WTC11 (cell line): Measurements from ENCODE around the gene UBXN10. TPM values are rescaled to one million over a fixed set of nuclear protein-coding genes. Genes with fewer than 3 reads are reported as not detected.

ENCODE experiments used
- ATAC-seq: fragments of 200-7000 bp; cut with Tn5 transposase; 2 replicates; pipeline ENCODE4 v1.10.0; 2021; ENCODE audit warnings: mild to moderate bottlenecking, moderate library complexity
- CTCF ChIA-PET: fragments of 300-600 bp; sonication (Branson Sonifier 250); formaldehyde crosslinking; loops from one replicate; lab custom pipeline; 2021; ENCODE audit warnings: antibody characterized with exemption; lab: Charles Lee
- POLR2A ChIA-PET: fragments of 350-600 bp; sonication (Branson Sonifier 250); formaldehyde crosslinking; loops from one replicate; lab custom pipeline; 2021; ENCODE audit warnings: antibody characterized with exemption; lab: Charles Lee
- DNase-seq: peaks from one replicate; pipeline ENCODE4 v3.0.0; 2021; ENCODE audit warnings: low spot score
- H3K27ac Mint-ChIP-seq: 2 replicates; pipeline ENCODE4 v1.8.0; 2021; ENCODE audit warnings: mixed read lengths
- H3K27me3 Mint-ChIP-seq: 2 replicates; pipeline ENCODE4 v1.8.0; 2021; ENCODE audit warnings: low read depth, mild to moderate bottlenecking, moderate library complexity, mixed read lengths
- H3K36me3 Mint-ChIP-seq: 2 replicates; pipeline ENCODE4 v1.8.0; 2021; ENCODE audit warnings: mixed read lengths
- H3K4me1 Mint-ChIP-seq: 2 replicates; pipeline ENCODE4 v1.8.0; 2022; ENCODE audit warnings: mixed read lengths
- H3K4me3 Mint-ChIP-seq: 2 replicates; pipeline ENCODE4 v1.8.0; 2021; ENCODE audit warnings: mild to moderate bottlenecking, moderate library complexity, mixed read lengths
- H3K9me3 Mint-ChIP-seq: 2 replicates; pipeline ENCODE4 v1.8.0; 2021; ENCODE audit warnings: mixed read lengths
- CREB1 ChIP-seq: sonication (generic); formaldehyde crosslinking; IDR thresholded peaks from 2 replicates; pipeline ENCODE4 v1.8.0; 2023; ENCODE audit warnings: mild to moderate bottlenecking, missing genetic modification reagents
- CREM ChIP-seq: sonication (generic); formaldehyde crosslinking; IDR thresholded peaks from 2 replicates; pipeline ENCODE4 v1.8.1; 2022; ENCODE audit warnings: mild to moderate bottlenecking, missing genetic modification reagents, moderate library complexity
- ESRRA ChIP-seq: sonication (generic); formaldehyde crosslinking; IDR thresholded peaks from 2 replicates; pipeline ENCODE4 v1.8.1; 2022; ENCODE audit warnings: mild to moderate bottlenecking, missing genetic modification reagents, borderline replicate concordance
- ETV6 ChIP-seq: sonication (generic); formaldehyde crosslinking; IDR thresholded peaks from 2 replicates; pipeline ENCODE4 v1.8.1; 2022; ENCODE audit warnings: mild to moderate bottlenecking, missing genetic modification reagents
- GABPB1 ChIP-seq: sonication (generic); formaldehyde crosslinking; IDR thresholded peaks from 2 replicates; pipeline ENCODE4 v1.8.1; 2023; ENCODE audit warnings: mild to moderate bottlenecking, missing genetic modification reagents
- NFE2L1 ChIP-seq: sonication (generic); formaldehyde crosslinking; IDR thresholded peaks from 2 replicates; pipeline ENCODE4 v1.8.1; 2023; ENCODE audit warnings: missing genetic modification reagents
- NR2C2 ChIP-seq: sonication (generic); formaldehyde crosslinking; IDR thresholded peaks from 2 replicates; pipeline ENCODE4 v1.8.0; 2022; ENCODE audit warnings: mild to moderate bottlenecking, missing genetic modification reagents
- OVOL2 ChIP-seq: fragments of 250-450 bp; sonication (Bioruptor Pico); IDR thresholded peaks from 2 replicates; pipeline ENCODE4 v1.9.0; 2021; ENCODE audit warnings: mild to moderate bottlenecking, borderline replicate concordance
- SP1 ChIP-seq: sonication (generic); formaldehyde crosslinking; conservative IDR thresholded peaks from 2 replicates; pipeline ENCODE4 v1.8.1; 2022; ENCODE audit warnings: missing genetic modification reagents
- TCF7 ChIP-seq: sonication (generic); formaldehyde crosslinking; IDR thresholded peaks from 2 replicates; pipeline ENCODE4 v1.8.0; 2022; ENCODE audit warnings: mild to moderate bottlenecking, low read depth, missing genetic modification reagents, moderate library complexity
- ZNF232 ChIP-seq: sonication (generic); formaldehyde crosslinking; IDR thresholded peaks from 2 replicates; pipeline ENCODE4 v1.8.0; 2022; ENCODE audit warnings: mild to moderate bottlenecking, missing genetic modification reagents
- total RNA-seq: library from RNA; stranded (reverse); gene quantifications from 3 replicates; pipeline ENCODE4 v1.2.3, GENCODE V29; 2021
- TF ChIP-seq, protein P1 (sequence below): sonication (generic); formaldehyde crosslinking; IDR thresholded peaks from 2 replicates; pipeline ENCODE4 v1.8.1; 2022; ENCODE audit warnings: mild to moderate bottlenecking, missing genetic modification reagents, moderate library complexity, borderline replicate concordance
- TF ChIP-seq, protein P2 (sequence below): sonication (generic); formaldehyde crosslinking; IDR thresholded peaks from 2 replicates; pipeline ENCODE4 v1.8.1; 2022; ENCODE audit warnings: missing genetic modification reagents, borderline replicate concordance
- TF ChIP-seq, protein P3 (sequence below): sonication (generic); formaldehyde crosslinking; IDR thresholded peaks from 2 replicates; pipeline ENCODE4 v1.8.0; 2022; ENCODE audit warnings: mild to moderate bottlenecking, missing genetic modification reagents
- TF ChIP-seq, protein P4 (sequence below): sonication (generic); formaldehyde crosslinking; IDR thresholded peaks from 2 replicates; pipeline ENCODE4 v1.8.1; 2022; ENCODE audit warnings: low read depth, missing genetic modification reagents, borderline replicate concordance
- TF ChIP-seq, protein P5 (sequence below): sonication (generic); formaldehyde crosslinking; IDR thresholded peaks from 2 replicates; pipeline ENCODE4 v1.8.1; 2022; ENCODE audit warnings: low read depth, mild to moderate bottlenecking, moderate library complexity, missing genetic modification reagents, borderline replicate concordance
- TF ChIP-seq, protein P6 (sequence below): sonication (generic); formaldehyde crosslinking; IDR thresholded peaks from 2 replicates; pipeline ENCODE4 v1.8.0; 2022; ENCODE audit warnings: missing genetic modification reagents
- TF ChIP-seq, protein P7 (sequence below): sonication (generic); formaldehyde crosslinking; IDR thresholded peaks from 2 replicates; pipeline ENCODE4 v1.8.0; 2022; ENCODE audit warnings: mild to moderate bottlenecking, missing genetic modification reagents

UBXN10 gene
- total RNA-seq, 1 experiment from 2014 or later: 0.52 TPM

DNA sequence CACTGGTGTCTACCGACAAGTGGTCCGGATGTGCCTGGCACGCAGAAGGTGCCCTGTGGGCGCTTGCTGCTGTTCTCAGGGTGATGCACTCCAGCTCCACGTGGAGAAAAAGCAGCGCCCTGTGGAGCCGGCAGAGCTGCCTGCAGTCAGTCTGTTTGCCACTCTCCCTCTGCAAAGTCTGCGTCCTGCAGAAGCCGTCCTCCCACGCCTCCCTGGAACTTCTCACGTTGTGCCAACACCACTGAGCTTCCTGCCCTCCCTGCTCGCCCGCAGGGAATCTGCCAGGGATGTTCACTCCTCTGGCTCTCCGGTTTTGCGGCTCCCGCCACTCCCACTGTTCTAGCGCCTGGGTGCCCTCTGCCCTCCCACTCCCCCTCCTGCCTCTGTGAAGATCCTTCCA lies 19.8 kb upstream of the UBXN10 start (continued):
- TF ChIP-seq OVOL2 (no peak), ETV6 (no peak)
- TF ChIP-seq, protein P1, sequence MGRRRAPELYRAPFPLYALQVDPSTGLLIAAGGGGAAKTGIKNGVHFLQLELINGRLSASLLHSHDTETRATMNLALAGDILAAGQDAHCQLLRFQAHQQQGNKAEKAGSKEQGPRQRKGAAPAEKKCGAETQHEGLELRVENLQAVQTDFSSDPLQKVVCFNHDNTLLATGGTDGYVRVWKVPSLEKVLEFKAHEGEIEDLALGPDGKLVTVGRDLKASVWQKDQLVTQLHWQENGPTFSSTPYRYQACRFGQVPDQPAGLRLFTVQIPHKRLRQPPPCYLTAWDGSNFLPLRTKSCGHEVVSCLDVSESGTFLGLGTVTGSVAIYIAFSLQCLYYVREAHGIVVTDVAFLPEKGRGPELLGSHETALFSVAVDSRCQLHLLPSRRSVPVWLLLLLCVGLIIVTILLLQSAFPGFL (CRISPR knock-in tag): no peak
- TF ChIP-seq, protein P2, sequence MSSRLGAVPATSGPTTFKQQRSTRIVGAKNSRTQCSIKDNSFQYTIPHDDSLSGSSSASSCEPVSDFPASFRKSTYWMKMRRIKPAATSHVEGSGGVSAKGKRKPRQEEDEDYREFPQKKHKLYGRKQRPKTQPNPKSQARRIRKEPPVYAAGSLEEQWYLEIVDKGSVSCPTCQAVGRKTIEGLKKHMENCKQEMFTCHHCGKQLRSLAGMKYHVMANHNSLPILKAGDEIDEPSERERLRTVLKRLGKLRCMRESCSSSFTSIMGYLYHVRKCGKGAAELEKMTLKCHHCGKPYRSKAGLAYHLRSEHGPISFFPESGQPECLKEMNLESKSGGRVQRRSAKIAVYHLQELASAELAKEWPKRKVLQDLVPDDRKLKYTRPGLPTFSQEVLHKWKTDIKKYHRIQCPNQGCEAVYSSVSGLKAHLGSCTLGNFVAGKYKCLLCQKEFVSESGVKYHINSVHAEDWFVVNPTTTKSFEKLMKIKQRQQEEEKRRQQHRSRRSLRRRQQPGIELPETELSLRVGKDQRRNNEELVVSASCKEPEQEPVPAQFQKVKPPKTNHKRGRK (CRISPR knock-in tag): no peak
- TF ChIP-seq, protein P3, sequence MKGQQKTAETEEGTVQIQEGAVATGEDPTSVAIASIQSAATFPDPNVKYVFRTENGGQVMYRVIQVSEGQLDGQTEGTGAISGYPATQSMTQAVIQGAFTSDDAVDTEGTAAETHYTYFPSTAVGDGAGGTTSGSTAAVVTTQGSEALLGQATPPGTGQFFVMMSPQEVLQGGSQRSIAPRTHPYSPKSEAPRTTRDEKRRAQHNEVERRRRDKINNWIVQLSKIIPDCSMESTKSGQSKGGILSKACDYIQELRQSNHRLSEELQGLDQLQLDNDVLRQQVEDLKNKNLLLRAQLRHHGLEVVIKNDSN (CRISPR knock-in tag): no peak
- TF ChIP-seq, protein P4, sequence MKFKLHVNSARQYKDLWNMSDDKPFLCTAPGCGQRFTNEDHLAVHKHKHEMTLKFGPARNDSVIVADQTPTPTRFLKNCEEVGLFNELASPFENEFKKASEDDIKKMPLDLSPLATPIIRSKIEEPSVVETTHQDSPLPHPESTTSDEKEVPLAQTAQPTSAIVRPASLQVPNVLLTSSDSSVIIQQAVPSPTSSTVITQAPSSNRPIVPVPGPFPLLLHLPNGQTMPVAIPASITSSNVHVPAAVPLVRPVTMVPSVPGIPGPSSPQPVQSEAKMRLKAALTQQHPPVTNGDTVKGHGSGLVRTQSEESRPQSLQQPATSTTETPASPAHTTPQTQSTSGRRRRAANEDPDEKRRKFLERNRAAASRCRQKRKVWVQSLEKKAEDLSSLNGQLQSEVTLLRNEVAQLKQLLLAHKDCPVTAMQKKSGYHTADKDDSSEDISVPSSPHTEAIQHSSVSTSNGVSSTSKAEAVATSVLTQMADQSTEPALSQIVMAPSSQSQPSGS: no peak

DNA sequence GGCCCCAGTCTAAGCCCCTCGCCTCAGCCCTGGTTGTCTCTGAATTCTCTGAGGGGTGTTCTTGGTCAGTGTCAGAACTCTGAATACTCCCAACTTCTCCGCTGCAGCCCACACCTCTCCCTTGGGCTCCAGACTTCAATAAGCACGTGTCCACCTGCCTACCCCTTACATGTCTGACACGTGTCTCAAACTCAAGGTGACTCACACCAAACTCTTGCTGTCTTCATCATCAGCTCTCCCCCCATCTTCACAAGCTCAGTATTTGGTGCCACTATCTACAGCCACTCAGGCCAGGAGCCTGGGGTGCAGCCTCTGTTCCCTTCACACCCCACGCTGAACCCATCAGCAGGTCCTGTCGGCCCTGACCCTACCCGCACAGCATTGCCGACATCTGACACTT lies 18.8 kb upstream of the UBXN10 start:
- Mint-ChIP-seq H3K4me1 (peaks cover 20% of the 10 kb centered on the region), H3K9me3 (peaks cover 15% of the 10 kb centered on the region), H3K27ac (no peak overlapping the region), H3K27me3 (peaks cover 4% of the 10 kb centered on the region), H3K36me3 (peaks cover 10% of the 10 kb centered on the region), H3K4me3 (no peak overlapping the region)
- DNase-seq: no peak
- POLR2A ChIA-PET: no interaction called here
- TF ChIP-seq, protein P5, sequence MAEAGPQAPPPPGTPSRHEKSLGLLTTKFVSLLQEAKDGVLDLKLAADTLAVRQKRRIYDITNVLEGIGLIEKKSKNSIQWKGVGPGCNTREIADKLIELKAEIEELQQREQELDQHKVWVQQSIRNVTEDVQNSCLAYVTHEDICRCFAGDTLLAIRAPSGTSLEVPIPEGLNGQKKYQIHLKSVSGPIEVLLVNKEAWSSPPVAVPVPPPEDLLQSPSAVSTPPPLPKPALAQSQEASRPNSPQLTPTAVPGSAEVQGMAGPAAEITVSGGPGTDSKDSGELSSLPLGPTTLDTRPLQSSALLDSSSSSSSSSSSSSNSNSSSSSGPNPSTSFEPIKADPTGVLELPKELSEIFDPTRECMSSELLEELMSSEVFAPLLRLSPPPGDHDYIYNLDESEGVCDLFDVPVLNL (CRISPR knock-in tag): no peak
- TF ChIP-seq, protein P4: no peak
- TF ChIP-seq, protein P6, sequence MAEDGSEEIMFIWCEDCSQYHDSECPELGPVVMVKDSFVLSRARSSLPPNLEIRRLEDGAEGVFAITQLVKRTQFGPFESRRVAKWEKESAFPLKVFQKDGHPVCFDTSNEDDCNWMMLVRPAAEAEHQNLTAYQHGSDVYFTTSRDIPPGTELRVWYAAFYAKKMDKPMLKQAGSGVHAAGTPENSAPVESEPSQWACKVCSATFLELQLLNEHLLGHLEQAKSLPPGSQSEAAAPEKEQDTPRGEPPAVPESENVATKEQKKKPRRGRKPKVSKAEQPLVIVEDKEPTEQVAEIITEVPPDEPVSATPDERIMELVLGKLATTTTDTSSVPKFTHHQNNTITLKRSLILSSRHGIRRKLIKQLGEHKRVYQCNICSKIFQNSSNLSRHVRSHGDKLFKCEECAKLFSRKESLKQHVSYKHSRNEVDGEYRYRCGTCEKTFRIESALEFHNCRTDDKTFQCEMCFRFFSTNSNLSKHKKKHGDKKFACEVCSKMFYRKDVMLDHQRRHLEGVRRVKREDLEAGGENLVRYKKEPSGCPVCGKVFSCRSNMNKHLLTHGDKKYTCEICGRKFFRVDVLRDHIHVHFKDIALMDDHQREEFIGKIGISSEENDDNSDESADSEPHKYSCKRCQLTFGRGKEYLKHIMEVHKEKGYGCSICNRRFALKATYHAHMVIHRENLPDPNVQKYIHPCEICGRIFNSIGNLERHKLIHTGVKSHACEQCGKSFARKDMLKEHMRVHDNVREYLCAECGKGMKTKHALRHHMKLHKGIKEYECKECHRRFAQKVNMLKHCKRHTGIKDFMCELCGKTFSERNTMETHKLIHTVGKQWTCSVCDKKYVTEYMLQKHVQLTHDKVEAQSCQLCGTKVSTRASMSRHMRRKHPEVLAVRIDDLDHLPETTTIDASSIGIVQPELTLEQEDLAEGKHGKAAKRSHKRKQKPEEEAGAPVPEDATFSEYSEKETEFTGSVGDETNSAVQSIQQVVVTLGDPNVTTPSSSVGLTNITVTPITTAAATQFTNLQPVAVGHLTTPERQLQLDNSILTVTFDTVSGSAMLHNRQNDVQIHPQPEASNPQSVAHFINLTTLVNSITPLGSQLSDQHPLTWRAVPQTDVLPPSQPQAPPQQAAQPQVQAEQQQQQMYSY (CRISPR knock-in tag): no peak
- TF ChIP-seq CREB1: no peak
- TF ChIP-seq ESRRA: no peak
- no peak for TF ChIP-seq TCF7 (CRISPR knock-in tag)
- no peak for TF ChIP-seq GABPB1 (CRISPR knock-in tag)
- no peak for TF ChIP-seq CREM (CRISPR knock-in tag)
- TF ChIP-seq SP1: no peak
- no peak for TF ChIP-seq ZNF232 (CRISPR knock-in tag)
- TF ChIP-seq, protein P7, sequence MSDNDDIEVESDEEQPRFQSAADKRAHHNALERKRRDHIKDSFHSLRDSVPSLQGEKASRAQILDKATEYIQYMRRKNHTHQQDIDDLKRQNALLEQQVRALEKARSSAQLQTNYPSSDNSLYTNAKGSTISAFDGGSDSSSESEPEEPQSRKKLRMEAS (CRISPR knock-in tag): no peak
- no peak for TF ChIP-seq OVOL2
- TF ChIP-seq, protein P1 (CRISPR knock-in tag): no peak
- no peak for TF ChIP-seq NR2C2
- TF ChIP-seq NFE2L1: no peak
- TF ChIP-seq, all 79 proteins: peak for 0
- CTCF ChIA-PET: interaction anchor here (0.5 to 3.3 kb wide), 6 partner anchors 10 to 248 kb away, joined by 3 to 33 read pairs (median 5); no protein-coding TSS in a partner anchor
- ATAC-seq: no peak
